GM12801 (cell line): Measurements from ENCODE around the gene KRTAP21-1.

ENCODE experiments used
- CTCF ChIP-seq: IDR thresholded peaks from one replicate; pipeline ENCODE4 v1.5.1; 2011; ENCODE audit warnings: control low read depth; ENCODE audit not compliant: insufficient read length; ENCODE audit errors: extremely low read depth

The KRTAP21-1 gene

GRCh38 chr21:30747159-30747558, 8.1 kb downstream of the KRTAP21-1 start, which contains the start of gene KRTAP21-2:
Gene KRTAP21-2 (minus strand): TSS chr21:30747259. CDS start chr21:30747202, 57 bp downstream.
- TF ChIP-seq CTCF, result no peak

GRCh38 chr21:30740462-30740861, 14.8 kb downstream of the KRTAP21-1 start:
- TF ChIP-seq CTCF, result no peak

GRCh38 chr21:30733026-30733425, 22.2 kb downstream of the KRTAP21-1 start:
- no peak for TF ChIP-seq CTCF

- no peak for TF ChIP-seq CTCF
These were observed 28.5 kb downstream of the KRTAP21-1 start for GRCh38 chr21:30726726-30727125.

- TF ChIP-seq CTCF, result no peak
These were observed 35.8 kb downstream of the KRTAP21-1 start for GRCh38 chr21:30719401-30719800.

GRCh38 chr21:30718239-30718909, 36.9 kb downstream of the KRTAP21-1 start, which contains the start of gene KRTAP21-3:
Gene KRTAP21-3 (minus strand): TSS chr21:30718777. CDS start chr21:30718759, 18 bp downstream.
- TF ChIP-seq CTCF, result no peak

- TF ChIP-seq CTCF, result no peak
These were observed 38.1 kb downstream of the KRTAP21-1 start for GRCh38 chr21:30717105-30717504.
